Uterus (tissue), 4 donors: ENCODE data around the gene MYO16. TPM values are rescaled to one million over a fixed set of nuclear protein-coding genes. Genes with fewer than 3 reads are reported as not detected.

Source experiments
- DNase-seq, 2 donors: peaks; one replicate each; pipeline ENCODE4 v3.0.0-alpha.2; 2019 to 2020
- H3K27ac ChIP-seq, 2 donors: fragments of 200-600 bp; sonication (generic); 1 replicate in 1 of 2; 2 replicates in 1 of 2; pipeline ENCODE4 v1.5.1; 2016 to 2018
- H3K27me3 ChIP-seq, 2 donors: fragments of 200-600 bp; sonication (generic); one replicate each; pipeline ENCODE4 v1.5.1; 2018 to 2019; ENCODE audit warnings: control low read depth in 1 of 2
- H3K36me3 ChIP-seq, 2 donors: fragments of 200-600 bp; sonication (generic); one replicate each; pipeline ENCODE4 v1.5.1; 2019; ENCODE audit warnings: control low read depth in 1 of 2
- H3K4me1 ChIP-seq, 2 donors: fragments of 200-600 bp; sonication (generic); one replicate each; pipeline ENCODE4 v1.5.1; 2018 to 2019; ENCODE audit warnings: control low read depth in 1 of 2
- H3K4me3 ChIP-seq, 2 donors: fragments of 200-600 bp; sonication (generic); 1 replicate in 1 of 2; 2 replicates in 1 of 2; pipeline ENCODE4 v1.5.1; 2018 to 2019; ENCODE audit warnings: mild to moderate bottlenecking in 1 of 2
- H3K9me3 ChIP-seq, 2 donors: fragments of 200-600 bp; sonication (generic); one replicate each; pipeline ENCODE4 v1.5.1; 2019; ENCODE audit warnings: control low read depth in 1 of 2
- CTCF ChIP-seq, 4 experiments: fragments of 200-600 bp in 2 of 4; fragments of 450-650 bp in 2 of 4; sonication (generic) in 2 of 4; IDR thresholded peaks; one replicate each; pipeline ENCODE4 v1.5.1; 2016 to 2019; ENCODE audit warnings: antibody characterized with exemption in 4 of 4, mild to moderate bottlenecking in 2 of 4, moderate library complexity in 1 of 4
- POLR2A ChIP-seq, 2 donors: fragments of 450-650 bp; IDR thresholded peaks; one replicate each; pipeline ENCODE4 v1.6.1; 2016; ENCODE audit warnings: antibody characterized with exemption in 2 of 2, mild to moderate bottlenecking in 1 of 2, moderate library complexity in 1 of 2
- intact Hi-C: fragments of 100-400 bp; cut with DNase I; formaldehyde crosslinking; loops from one replicate; pipeline ENCODE4 v1.15.1; 2023; ENCODE audit warnings: low total_unique reads
- total RNA-seq, 4 donors: library from RNA; depleted of rRNA in 3 of 4; stranded (reverse); fragments of >200 nt in 3 of 4; gene quantifications; one replicate each; pipeline versions ENCODE4 v1.1.0 to v1.2.4, GENCODE V29; 2014 to 2023
- donor health status: DM: yes; HTN: yes; CAD: no.

The MYO16 gene
- total RNA-seq, 4 donors from 2014 or later, result 0.35 to 0.88 TPM; not detected in 2

DNA sequence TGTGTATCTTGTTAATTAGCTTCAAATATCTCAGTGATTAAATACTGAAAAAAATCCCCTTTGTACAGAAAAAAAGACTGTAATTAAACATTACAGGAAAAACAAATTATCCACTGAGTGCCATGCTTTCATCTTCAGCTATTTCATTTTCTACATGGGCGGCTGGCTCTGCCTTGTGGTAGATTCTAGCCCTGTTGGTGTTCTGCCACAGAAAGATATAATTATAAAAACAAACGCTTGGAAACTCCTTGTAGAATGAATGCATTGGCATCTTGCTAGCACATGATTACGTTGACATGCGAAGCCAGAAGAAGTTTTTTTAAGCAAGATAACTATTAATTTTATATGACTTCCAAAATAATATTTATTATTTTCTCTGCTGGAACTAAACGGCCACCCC is 496.8 kb downstream of the MYO16 start:
- no peaks in the 10 kb centered on the region for H3K27me3 ChIP-seq
- H3K4me3 ChIP-seq, result no peak overlapping the region
- no peak overlapping the region for H3K27ac ChIP-seq
- intact Hi-C loops, result no loop called here
- H3K9me3 ChIP-seq, result no peaks in the 10 kb centered on the region
- no peaks in the 10 kb centered on the region for H3K4me1 ChIP-seq
- TF ChIP-seq CTCF (IDR thresholded peaks at IDR 0.05) (no peak), POLR2A (IDR thresholded peaks at IDR 0.05) (no peak)
- DNase-seq, result no peak
- no peaks in the 10 kb centered on the region for H3K36me3 ChIP-seq

DNA sequence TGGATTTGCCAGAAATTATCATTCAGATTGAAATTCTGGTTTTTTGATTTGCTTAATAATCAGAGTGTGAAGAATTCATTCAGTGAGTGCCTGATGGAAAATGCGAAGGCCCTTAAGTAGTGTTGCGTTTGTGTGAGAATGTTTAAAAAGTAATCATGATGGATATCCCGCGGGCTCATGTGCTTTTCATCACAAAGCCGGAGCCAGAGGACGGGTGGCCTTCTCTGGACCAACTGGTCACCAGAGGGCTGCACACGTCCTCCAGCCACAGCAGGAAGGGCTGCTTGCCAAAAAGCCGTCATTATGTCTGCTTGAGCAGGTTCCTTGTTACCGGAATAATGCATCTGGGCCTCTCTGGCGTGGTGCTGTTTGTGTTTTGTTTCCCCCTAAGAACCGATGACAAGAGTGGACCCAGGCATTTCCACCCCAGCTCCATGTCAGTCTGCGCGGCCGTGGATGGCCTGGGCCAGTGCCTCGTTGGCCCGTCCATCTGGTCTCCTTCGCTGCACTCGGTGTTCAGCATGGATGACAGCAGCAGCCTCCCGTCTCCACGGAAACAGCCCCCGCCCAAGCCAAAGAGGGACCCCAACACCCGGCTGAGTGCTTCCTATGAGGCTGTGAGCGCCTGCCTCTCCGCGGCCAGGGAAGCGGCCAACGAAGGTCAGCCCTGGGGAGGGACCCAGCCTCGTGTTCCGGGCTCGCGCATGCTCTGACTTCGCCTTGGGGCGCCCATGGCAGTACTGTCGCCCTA is 497.7 kb downstream of the MYO16 start:
- no peak for DNase-seq
- H3K36me3 ChIP-seq, result no peaks in the 10 kb centered on the region
- intact Hi-C loops, result no loop called here
- no peaks in the 10 kb centered on the region for H3K4me1 ChIP-seq
- no peaks in the 10 kb centered on the region for H3K27me3 ChIP-seq
- TF ChIP-seq CTCF (IDR thresholded peaks at IDR 0.05) (no peak), POLR2A (IDR thresholded peaks at IDR 0.05) (no peak)
- no peak overlapping the region for H3K27ac ChIP-seq
- H3K4me3 ChIP-seq, result no peak overlapping the region
- no peaks in the 10 kb centered on the region for H3K9me3 ChIP-seq

DNA sequence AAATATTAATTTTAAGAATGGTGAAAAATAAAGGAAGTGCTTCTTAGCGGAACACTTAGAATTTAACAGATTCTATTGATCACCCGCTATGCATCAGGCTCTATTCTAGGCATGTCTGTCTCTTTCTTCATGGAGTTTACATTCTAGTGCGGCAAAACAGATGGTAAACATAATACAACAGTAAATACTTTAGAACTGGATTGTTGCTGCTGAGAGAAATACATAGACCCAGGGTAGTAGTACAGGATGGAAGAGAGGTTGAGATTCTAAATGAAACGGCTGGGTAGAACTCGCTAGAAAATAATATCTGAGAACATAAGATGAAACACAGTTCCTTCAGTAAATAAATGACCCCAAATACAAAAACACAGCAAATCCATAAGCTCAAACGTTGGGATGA is 498.7 kb downstream of the MYO16 start:
- no peak for DNase-seq
- H3K27ac ChIP-seq, result no peak overlapping the region
- TF ChIP-seq CTCF (IDR thresholded peaks at IDR 0.05) (no peak), POLR2A (IDR thresholded peaks at IDR 0.05) (no peak)
- no peaks in the 10 kb centered on the region for H3K36me3 ChIP-seq
- no peaks in the 10 kb centered on the region for H3K27me3 ChIP-seq
- intact Hi-C loops, result no loop called here
- no peaks in the 10 kb centered on the region for H3K9me3 ChIP-seq
- H3K4me3 ChIP-seq, result no peak overlapping the region
- no peaks in the 10 kb centered on the region for H3K4me1 ChIP-seq

GRCh38 chr13:109130093-109130835 is 500.9 kb downstream of the MYO16 start:
- Histone ChIP-seq H3K4me3 (no peak overlapping the region), H3K9me3 (no peaks in the 10 kb centered on the region), H3K4me1 (no peaks in the 10 kb centered on the region), H3K27me3 (no peaks in the 10 kb centered on the region), H3K27ac (no peak overlapping the region), H3K36me3 (no peaks in the 10 kb centered on the region)
- TF ChIP-seq POLR2A (IDR thresholded peaks at IDR 0.05), result no peak
- TF ChIP-seq CTCF (IDR thresholded peaks at IDR 0.05), result no peak
- intact Hi-C loops, result no loop called here
- no peak for DNase-seq

DNA sequence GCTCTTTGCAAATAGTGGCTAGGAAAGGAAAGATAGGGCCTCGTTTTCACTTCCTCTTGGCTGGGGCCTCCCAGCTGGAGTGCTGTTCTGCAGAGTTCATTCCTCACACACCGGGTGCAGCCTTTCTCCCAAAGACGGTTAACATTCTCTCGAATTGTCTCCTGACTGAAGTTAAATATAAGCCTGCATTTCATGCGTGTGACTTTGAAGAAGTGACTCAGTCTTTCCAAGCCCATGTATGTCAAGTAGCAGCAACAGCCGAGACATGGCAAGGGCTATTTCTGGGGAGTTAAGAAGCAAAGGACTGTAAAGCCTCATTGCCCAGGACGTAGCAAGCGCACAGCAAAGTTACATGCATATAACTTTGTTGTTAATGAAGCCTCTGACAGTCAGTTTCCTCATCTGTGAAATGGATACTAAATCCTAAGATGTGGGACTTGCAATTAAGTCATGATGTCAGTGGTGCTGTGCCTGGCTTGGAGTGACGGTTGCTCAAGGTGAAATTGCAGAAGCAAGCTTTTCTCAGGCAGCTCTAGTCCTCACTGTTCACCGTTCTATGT is 502.4 kb downstream of the MYO16 start:
- intact Hi-C loops, result no loop called here
- no peak for TF ChIP-seq POLR2A (IDR thresholded peaks at IDR 0.05)
- no peak for TF ChIP-seq CTCF (IDR thresholded peaks at IDR 0.05)
- Histone ChIP-seq H3K4me3 (no peak overlapping the region), H3K27me3 (no peaks in the 10 kb centered on the region), H3K9me3 (no peaks in the 10 kb centered on the region), H3K4me1 (no peaks in the 10 kb centered on the region), H3K27ac (no peak overlapping the region), H3K36me3 (no peaks in the 10 kb centered on the region)
- no peak for DNase-seq
